Bronchial epithelial cell (primary cell): ENCODE measurements around the gene KCNJ3. TPM values are rescaled to one million over a fixed set of nuclear protein-coding genes. Genes with fewer than 3 reads are reported as not detected.

Experiments used
- DNase-seq: peaks from one replicate; pipeline ENCODE4 v3.0.0-alpha.2; 2010; ENCODE audit warnings: low read depth
- FAIRE-seq: peaks from 2 replicates; lab custom pipeline; 2011; peaks lifted over from hg19 to GRCh38; lab: Jason Lieb, UNC
- H3K27me3 ChIP-seq: 2 replicates; pipeline ENCODE4 v1.5.1; 2011; ENCODE audit warnings: low read length; ENCODE audit not compliant: control insufficient read depth, insufficient read depth
- H3K36me3 ChIP-seq: 2 replicates; pipeline ENCODE4 v1.5.1; 2011; ENCODE audit warnings: low read length; ENCODE audit not compliant: control insufficient read depth, insufficient read depth
- H3K4me3 ChIP-seq: 2 replicates; pipeline ENCODE4 v1.5.1; 2011; ENCODE audit warnings: mild to moderate bottlenecking, low read depth, low read length, control low read depth
- CTCF ChIP-seq: IDR thresholded peaks from 2 replicates; pipeline ENCODE4 v1.5.1; 2011; ENCODE audit warnings: mild to moderate bottlenecking, moderate library complexity, low read length, control low read depth, inconsistent platforms; ENCODE audit not compliant: insufficient read depth, severe bottlenecking
- total RNA-seq: library from RNA; depleted of rRNA; stranded (reverse); fragments of >200 nt; gene quantifications from 2 replicates; pipeline ENCODE4 v1.2.1, GENCODE V29; 2014

The KCNJ3 gene
- total RNA-seq, 1 donor from 2014 or later: not detected

DNA sequence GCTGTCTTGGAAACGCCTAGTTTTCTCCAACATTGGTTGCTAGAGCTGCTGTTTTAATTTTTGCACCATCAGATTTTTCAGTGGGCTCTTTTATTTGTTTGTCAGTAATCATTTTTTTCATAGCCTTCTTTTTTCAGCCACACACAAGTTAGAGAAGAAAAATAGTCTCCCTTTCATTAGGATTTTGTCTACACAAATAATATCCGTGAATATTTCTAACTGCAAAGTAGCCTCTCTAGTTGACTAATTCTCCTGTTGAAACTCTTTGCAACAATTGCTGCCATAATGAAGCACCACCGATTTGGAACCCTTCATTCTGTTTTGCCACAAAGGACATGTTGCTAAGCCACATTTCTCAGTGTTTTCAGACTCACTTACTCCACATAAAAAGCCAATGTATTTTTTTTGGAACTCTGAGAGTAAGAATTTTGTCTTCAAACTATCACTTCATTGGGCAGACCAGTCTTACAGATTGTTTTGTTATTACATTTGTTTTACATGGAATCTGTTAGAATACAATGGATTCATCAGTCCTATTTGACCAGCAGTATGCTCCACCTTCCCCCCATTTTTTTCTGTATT lies 9.6 kb downstream of the KCNJ3 start:
- DNase-seq (no peak), FAIRE-seq (no peak)
- no peaks in the 10 kb centered on the region for H3K27me3 ChIP-seq
- H3K4me3 ChIP-seq: no peak overlapping the region
- no peaks in the 10 kb centered on the region for H3K36me3 ChIP-seq
- no peak for TF ChIP-seq CTCF

DNA sequence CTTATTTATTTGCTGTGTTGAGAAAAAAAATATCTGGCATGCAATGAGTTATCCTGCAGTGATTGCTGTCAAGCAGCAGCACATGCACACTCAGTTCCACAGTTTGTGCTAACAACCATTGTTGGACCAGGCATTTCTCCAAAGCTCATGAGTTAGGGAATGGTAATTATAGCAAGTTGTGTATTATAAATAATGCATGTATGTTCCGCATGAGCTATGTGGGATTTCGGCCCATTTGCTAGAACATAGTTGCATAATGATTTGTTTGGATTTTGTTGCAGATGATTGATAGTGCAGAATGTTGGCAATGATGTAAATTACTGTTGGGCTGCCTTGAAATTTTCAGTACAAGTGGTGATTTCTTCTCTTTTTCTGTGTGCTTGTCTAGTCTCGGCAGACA lies 10.7 kb downstream of the KCNJ3 start:
- FAIRE-seq: no peak

GRCh38 chr2:154710078-154710477 lies 11.6 kb downstream of the KCNJ3 start:
- no peak for TF ChIP-seq CTCF
- FAIRE-seq (no peak), DNase-seq (no peak)
- Histone ChIP-seq H3K36me3 (no peaks in the 10 kb centered on the region), H3K27me3 (no peaks in the 10 kb centered on the region), H3K4me3 (no peak overlapping the region)

More for the DNA sequence above, 10.7 kb downstream of the KCNJ3 start:
- DNase-seq: no peak
- TF ChIP-seq CTCF: no peak
- Histone ChIP-seq H3K36me3 (no peaks in the 10 kb centered on the region), H3K27me3 (no peaks in the 10 kb centered on the region), H3K4me3 (no peak overlapping the region)

- no peak overlapping the region for H3K4me3 ChIP-seq
- no peak for TF ChIP-seq CTCF
- DNase-seq (no peak), FAIRE-seq (no peak)
- H3K36me3 ChIP-seq: no peaks in the 10 kb centered on the region
- no peaks in the 10 kb centered on the region for H3K27me3 ChIP-seq
Observed at GRCh38 chr2:154710685-154711084, 12.2 kb downstream of the KCNJ3 start.

GRCh38 chr2:154713675-154714074 lies 15.2 kb downstream of the KCNJ3 start:
- no peak overlapping the region for H3K4me3 ChIP-seq
- H3K36me3 ChIP-seq: no peaks in the 10 kb centered on the region
- H3K27me3 ChIP-seq: no peaks in the 10 kb centered on the region
- DNase-seq: no peak
- no peak for TF ChIP-seq CTCF
- FAIRE-seq: no peak

- peak; percentile 23 for DNase-seq
- Histone ChIP-seq H3K27me3 (no peaks in the 10 kb centered on the region), H3K36me3 (no peaks in the 10 kb centered on the region), H3K4me3 (no peak overlapping the region)
- no peak for FAIRE-seq
- no peak for TF ChIP-seq CTCF
Observed at GRCh38 chr2:154720651-154721050, 22.2 kb downstream of the KCNJ3 start.
